ENCODE data around the gene MFSD11.
"Not testable (repeated sequence)": the region's sequence is repeated elsewhere in the genome, so short reads cannot be mapped to it uniquely, and the experiment has no call there.

Gene MFSD11

DNA sequence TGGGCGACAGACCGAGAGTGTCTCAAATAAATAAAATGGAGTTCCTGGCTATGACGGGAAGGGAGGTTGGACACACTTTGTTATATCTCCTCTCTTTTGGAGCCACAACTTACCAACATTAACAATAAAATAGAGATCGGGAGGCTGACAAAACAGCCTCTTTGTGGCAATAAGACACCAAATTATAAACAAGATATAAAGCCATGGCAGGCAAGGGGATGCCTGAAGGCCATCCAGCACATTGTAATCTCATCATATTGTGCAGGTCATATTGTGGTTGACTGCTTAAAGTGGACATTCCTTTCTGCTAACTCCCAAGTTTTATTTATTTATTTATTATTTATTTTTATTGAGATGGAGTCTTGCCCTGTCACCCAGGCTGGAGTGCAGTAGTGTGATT, 70.4 kb downstream of the MFSD11 start:
- no peak for TF ChIP-seq ZFX (IDR thresholded peaks at IDR 0.05)
- TF ChIP-seq, protein P1, sequence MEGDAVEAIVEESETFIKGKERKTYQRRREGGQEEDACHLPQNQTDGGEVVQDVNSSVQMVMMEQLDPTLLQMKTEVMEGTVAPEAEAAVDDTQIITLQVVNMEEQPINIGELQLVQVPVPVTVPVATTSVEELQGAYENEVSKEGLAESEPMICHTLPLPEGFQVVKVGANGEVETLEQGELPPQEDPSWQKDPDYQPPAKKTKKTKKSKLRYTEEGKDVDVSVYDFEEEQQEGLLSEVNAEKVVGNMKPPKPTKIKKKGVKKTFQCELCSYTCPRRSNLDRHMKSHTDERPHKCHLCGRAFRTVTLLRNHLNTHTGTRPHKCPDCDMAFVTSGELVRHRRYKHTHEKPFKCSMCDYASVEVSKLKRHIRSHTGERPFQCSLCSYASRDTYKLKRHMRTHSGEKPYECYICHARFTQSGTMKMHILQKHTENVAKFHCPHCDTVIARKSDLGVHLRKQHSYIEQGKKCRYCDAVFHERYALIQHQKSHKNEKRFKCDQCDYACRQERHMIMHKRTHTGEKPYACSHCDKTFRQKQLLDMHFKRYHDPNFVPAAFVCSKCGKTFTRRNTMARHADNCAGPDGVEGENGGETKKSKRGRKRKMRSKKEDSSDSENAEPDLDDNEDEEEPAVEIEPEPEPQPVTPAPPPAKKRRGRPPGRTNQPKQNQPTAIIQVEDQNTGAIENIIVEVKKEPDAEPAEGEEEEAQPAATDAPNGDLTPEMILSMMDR (conservative IDR thresholded peaks at IDR 0.05) = no peak
- H3K27ac ChIP-seq = no peak overlapping the region

DNA sequence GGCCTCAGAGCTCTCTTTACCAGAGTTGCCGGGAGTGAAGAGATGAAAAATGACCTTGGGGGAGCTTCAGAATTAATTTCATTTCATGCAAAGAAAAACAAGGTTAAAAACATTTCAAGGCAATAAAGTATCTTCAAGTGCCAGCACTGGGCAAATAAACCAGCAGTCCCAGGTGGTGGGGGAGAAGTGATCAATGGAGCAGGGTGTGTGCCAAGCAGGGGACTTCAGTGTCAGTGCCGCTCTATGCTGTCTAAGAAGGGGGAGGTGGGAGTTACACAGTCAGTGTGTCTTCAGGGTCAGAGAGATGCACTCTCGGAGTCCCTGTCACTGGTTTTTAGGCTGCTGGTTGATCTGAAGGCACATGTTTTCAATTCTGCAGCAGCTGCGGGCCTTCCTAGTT, 73.0 kb downstream of the MFSD11 start:
- TF ChIP-seq, protein P1 (conservative IDR thresholded peaks at IDR 0.05) = no peak
- no peak for TF ChIP-seq ZFX (IDR thresholded peaks at IDR 0.05)
- no peak overlapping the region for H3K27ac ChIP-seq

DNA sequence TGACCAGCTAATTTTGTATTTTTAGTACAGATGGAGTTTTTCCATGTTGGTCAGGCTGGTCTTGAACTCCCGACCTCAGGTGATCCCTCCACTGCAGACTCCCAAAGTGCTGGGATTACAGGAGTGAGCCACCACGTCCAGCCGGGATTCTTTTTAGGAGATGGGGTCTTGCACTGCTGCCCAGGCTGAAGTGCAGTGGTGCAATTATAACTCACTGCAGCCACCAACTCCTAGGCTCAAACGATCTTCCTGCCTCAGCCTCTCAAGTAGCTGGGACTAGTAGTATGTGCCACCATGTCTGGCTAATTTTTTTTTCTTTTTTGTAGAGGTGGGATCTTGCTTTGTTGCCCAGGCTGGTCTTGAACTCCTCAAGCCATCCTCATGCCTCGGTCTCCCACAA, 73.9 kb downstream of the MFSD11 start:
- no peak overlapping the region for H3K27ac ChIP-seq
- TF ChIP-seq, protein P1 (conservative IDR thresholded peaks at IDR 0.05) = no peak
- TF ChIP-seq ZFX (IDR thresholded peaks at IDR 0.05) = no peak

DNA sequence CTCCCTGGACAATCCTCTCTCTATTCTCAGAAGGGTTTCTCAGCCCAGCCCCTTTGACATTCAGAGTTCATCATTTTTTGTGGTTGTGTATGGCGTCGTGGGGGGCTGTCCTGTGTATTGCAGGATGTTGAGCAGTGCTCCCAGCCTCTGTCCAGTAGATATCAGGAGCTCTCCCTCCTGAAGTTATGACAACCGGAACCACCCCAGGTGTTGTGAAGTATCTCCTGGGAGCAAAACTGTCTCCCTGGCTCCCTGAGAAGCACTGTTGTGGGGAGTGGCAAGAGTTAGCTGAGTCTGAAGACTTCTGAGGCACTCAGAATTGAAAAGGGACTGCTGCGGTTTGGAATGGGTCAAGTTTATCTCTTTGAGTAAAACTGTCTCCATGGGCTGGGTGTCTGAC, 74.3 kb downstream of the MFSD11 start:
- TF ChIP-seq ZFX (IDR thresholded peaks at IDR 0.05) = no peak

DNA sequence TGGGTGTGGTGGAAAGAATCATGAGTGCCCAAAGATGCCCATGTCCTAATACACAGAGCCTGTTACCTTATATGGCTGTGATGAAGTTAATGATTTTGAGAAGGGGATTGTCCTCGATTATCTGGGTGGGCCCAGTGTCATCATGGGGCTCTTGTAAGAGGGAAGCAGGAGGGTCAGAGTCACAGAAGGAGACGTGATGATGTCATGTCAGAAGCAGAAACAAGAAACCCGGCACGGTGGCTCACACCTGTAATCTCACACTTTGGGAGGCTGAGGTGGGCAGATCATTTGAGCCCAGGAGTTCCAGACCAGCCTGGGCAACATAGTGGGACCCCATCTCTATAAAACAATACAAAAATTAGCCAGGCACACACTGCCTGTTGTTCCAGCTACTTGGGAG, 75.0 kb downstream of the MFSD11 start:
- TF ChIP-seq ZFX (IDR thresholded peaks at IDR 0.05) = no peak
- TF ChIP-seq, protein P1 (conservative IDR thresholded peaks at IDR 0.05) = no peak
- no peak overlapping the region for H3K27ac ChIP-seq

More for the DNA sequence above, 74.3 kb downstream of the MFSD11 start:
- no peak overlapping the region for H3K27ac ChIP-seq

DNA sequence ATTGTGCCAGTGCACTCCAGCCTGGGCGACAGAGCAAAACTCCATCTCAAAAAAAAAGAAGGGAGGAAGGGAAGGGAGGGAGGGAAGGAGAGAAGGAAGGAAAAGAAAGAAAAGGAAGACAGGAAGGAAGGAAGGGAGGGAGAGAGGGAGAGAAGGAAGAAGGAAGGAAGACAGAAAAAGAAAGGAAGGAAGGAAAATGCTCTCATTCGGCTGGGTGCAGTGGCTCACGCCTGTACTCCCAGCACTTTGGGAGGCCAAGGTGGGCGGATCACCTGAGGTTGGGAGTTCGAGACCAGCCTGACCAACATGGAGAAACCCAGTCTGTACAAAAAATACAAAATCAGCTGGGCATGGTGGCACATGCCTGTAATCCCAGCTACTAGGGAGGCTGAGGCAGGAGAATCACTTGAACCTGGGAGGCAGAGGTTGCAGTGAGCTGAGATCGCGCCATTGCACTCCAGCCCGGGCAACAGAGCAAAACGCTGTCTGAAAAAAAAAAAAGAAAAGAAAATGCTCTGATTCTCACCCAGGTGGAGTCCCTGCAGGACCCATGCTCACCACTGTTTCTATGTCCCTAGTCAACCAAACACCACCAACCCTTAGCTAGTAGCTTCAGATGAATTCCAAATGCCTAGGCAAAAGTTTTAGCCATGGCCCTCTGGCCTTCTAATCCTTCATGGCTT, 78.1 kb downstream of the MFSD11 start:
- H3K27ac ChIP-seq = not testable (repeated sequence)

DNA sequence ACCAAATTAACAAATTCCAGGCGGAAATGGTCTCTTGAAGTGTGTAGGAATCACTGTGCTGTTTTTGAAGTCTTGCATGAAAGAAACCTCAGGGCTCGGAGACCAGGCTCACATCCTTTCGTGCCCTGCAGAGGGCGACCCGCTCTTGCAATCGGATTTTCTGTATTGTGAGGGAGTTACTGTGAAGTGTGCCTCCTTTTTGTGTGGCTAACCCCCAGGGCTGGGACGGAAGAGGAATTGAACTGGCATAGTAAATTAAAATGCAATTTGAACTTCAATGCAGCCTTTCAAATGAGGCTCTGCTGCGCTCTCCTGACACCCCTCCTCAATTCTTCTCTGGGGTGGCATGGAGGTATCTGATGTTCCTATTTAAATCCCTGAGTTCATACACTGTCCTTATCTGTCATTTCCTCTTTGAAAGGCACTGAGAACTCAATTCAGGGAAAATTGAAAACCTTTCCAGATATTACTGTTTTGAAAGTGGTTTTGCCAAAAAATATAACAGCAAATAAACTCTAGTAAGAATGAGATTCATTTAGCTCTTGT, 78.7 kb downstream of the MFSD11 start:
- no peak overlapping the region for H3K27ac ChIP-seq
- TF ChIP-seq, protein P1 (conservative IDR thresholded peaks at IDR 0.05) = peak; percentile 86
- TF ChIP-seq ZFX (IDR thresholded peaks at IDR 0.05) = no peak

DNA sequence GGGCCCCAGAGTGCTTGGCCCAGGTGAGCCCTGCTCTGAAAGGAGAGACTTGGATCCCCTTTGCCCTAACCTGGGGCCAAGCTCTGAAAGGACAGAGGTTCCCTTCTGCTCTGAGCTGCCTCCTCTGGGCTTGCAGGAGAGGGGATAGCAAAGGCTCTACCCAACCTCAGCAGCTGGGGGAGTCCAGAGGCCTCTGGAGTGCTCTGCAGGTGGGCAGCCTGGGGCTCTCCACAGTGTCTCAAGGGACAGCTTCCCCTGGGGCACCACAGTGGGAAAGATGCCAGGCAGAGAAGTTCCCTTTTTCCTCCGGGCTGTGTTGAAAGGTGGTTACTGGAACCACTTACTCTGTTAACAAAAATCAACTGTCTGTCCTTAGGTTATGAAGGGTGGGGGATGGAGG, 82.1 kb downstream of the MFSD11 start:
- TF ChIP-seq, protein P1 (conservative IDR thresholded peaks at IDR 0.05) = no peak
- no peak for TF ChIP-seq ZFX (IDR thresholded peaks at IDR 0.05)
- no peak overlapping the region for H3K27ac ChIP-seq
